PC-9 (cell line): ENCODE measurements around the gene CEP131. TPM values are rescaled to one million over a fixed set of nuclear protein-coding genes. Genes with fewer than 3 reads are reported as not detected.
"Not testable (repeated sequence)": the region's sequence is repeated elsewhere in the genome, so short reads cannot be mapped to it uniquely, and the experiment has no call there.

Experiments used
- BruUV-seq: library from RNA; stranded (reverse); fragments of 400-500 nt; replicated peaks from 2 replicates; lab custom pipeline; 2021; lab: Mats Ljungman, UMichigan
- CTCF ChIA-PET: fragments of 300-600 bp; sonication (Branson Sonifier 250); formaldehyde crosslinking; loops from one replicate; lab custom pipeline; 2022; ENCODE audit warnings: antibody characterized with exemption; lab: Charles Lee
- POLR2A ChIA-PET: fragments of 300-600 bp; sonication (Branson Sonifier 250); formaldehyde crosslinking; loops from one replicate; lab custom pipeline; 2022; ENCODE audit warnings: antibody characterized with exemption; ENCODE audit not compliant: unreplicated experiment; lab: Charles Lee
- DNase-seq, 2 experiments: peaks; one replicate each; pipeline versions ENCODE4 v3.0.0 to v3.0.0-alpha.2; 2015 to 2022; ENCODE audit warnings: mixed read lengths in 1 of 2
- H2AFZ ChIP-seq: fragments of 200-600 bp; sonication (generic); 2 replicates; pipeline ENCODE4 v1.8.1; 2017; ENCODE audit warnings: antibody characterized with exemption
- H3F3A ChIP-seq: fragments of 200-600 bp; sonication (generic); 2 replicates; pipeline ENCODE4 v1.8.1; 2017; ENCODE audit warnings: antibody characterized with exemption, mild to moderate bottlenecking, low read depth; ENCODE audit not compliant: insufficient read depth
- H3K27ac ChIP-seq: fragments of 200-600 bp; sonication (generic); 2 replicates; pipeline ENCODE4 v1.6.1; 2016; ENCODE audit warnings: mixed run types
- H3K27me3 ChIP-seq: fragments of 200-600 bp; sonication (generic); 2 replicates; pipeline ENCODE4 v1.6.1; 2016; ENCODE audit warnings: low read depth, mixed run types; ENCODE audit not compliant: insufficient read depth
- H3K36me3 ChIP-seq: fragments of 200-600 bp; sonication (generic); 2 replicates; pipeline ENCODE4 v1.6.1; 2016; ENCODE audit warnings: low read depth, mixed run types
- H3K4me1 ChIP-seq: fragments of 200-600 bp; sonication (generic); replicated peaks from 2 replicates; pipeline ENCODE4 v1.6.1; 2016; ENCODE audit warnings: mixed run types; ENCODE audit not compliant: insufficient read depth
- H3K4me2 ChIP-seq: fragments of 200-600 bp; sonication (generic); 2 replicates; pipeline ENCODE4 v1.6.1; 2017; ENCODE audit warnings: mixed run types
- H3K4me3 ChIP-seq: fragments of 200-600 bp; sonication (generic); 2 replicates; pipeline ENCODE4 v1.6.1; 2016; ENCODE audit warnings: mixed run types
- H3K79me2 ChIP-seq: fragments of 200-600 bp; sonication (generic); 2 replicates; pipeline ENCODE4 v1.6.1; 2017; ENCODE audit warnings: low read depth, mixed run types
- H3K9me2 ChIP-seq: fragments of 200-600 bp; sonication (generic); 2 replicates; pipeline ENCODE4 v1.8.1; 2017; ENCODE audit warnings: mild to moderate bottlenecking; ENCODE audit not compliant: insufficient read depth
- H3K9me3 ChIP-seq: fragments of 200-600 bp; sonication (generic); 2 replicates; pipeline ENCODE4 v1.8.1; 2016; ENCODE audit warnings: low read depth; ENCODE audit not compliant: insufficient read depth
- H4K20me1 ChIP-seq: fragments of 200-600 bp; sonication (generic); 2 replicates; pipeline ENCODE4 v1.8.1; 2017; ENCODE audit not compliant: insufficient read depth
- CTCF ChIP-seq: fragments of 200-600 bp; sonication (generic); conservative IDR thresholded peaks from 2 replicates; pipeline ENCODE4 v1.6.1; 2017; ENCODE audit warnings: mixed run types, antibody characterized with exemption, mild to moderate bottlenecking, moderate library complexity
- EZH2 ChIP-seq: fragments of 200-600 bp; sonication (generic); IDR thresholded peaks from 2 replicates; pipeline ENCODE4 v1.8.0; 2017; ENCODE audit warnings: antibody characterized with exemption, low read depth
- intact Hi-C: fragments of 100-400 bp; cut with micrococcal nuclease; formaldehyde crosslinking; loops from one replicate; pipeline ENCODE4 v1.10.0; 2022; ENCODE audit not compliant: unreplicated experiment
- total RNA-seq: library from RNA; stranded (reverse); gene quantifications from 2 replicates; pipeline ENCODE4 v1.2.3, GENCODE V29; 2021

Gene CEP131
- total RNA-seq, 1 experiment from 2014 or later, result 24.4 TPM

- TF ChIP-seq CTCF, result no peak
- no peak for TF ChIP-seq EZH2
- no TSS peak for BruUV-seq
- Histone ChIP-seq H3K79me2 (no peaks in the 10 kb centered on the region), H3F3A (no peaks in the 10 kb centered on the region), H3K4me1 (no peaks in the 10 kb centered on the region), H2AFZ (no peak overlapping the region), H3K4me2 (no peak overlapping the region), H3K9me2 (no peaks in the 10 kb centered on the region), H3K27ac (no peak overlapping the region), H3K27me3 (peaks cover 20% of the 10 kb centered on the region; the same call in 1 of the 2 replicates), H3K4me3 (no peak overlapping the region), H3K36me3 (no peaks in the 10 kb centered on the region), H3K9me3 (no peaks in the 10 kb centered on the region), H4K20me1 (no peaks in the 10 kb centered on the region)
- ChIA-PET POLR2A (no interaction called here), CTCF (no interaction called here)
- DNase-seq, result no peak
- intact Hi-C loops, result no loop called here
Observed at GRCh38 chr17:81156866-81157805, 65.6 kb downstream of the CEP131 start.

- no peak overlapping the region for H3K27ac ChIP-seq
- DNase-seq, result no peak
- no peaks in the 10 kb centered on the region for H4K20me1 ChIP-seq
- H3K27me3 ChIP-seq, result peaks cover 30% of the 10 kb centered on the region; the same call in 1 of the 2 replicates
- no peaks in the 10 kb centered on the region for H3K36me3 ChIP-seq
- H2AFZ ChIP-seq, result no peak overlapping the region
- BruUV-seq, result no TSS peak
- intact Hi-C loops, result no loop called here
- H3K79me2 ChIP-seq, result no peaks in the 10 kb centered on the region
- H3K9me3 ChIP-seq, result no peaks in the 10 kb centered on the region
- POLR2A ChIA-PET, result no interaction called here
- no peaks in the 10 kb centered on the region for H3K4me1 ChIP-seq
- CTCF ChIA-PET, result no interaction called here
- no peaks in the 10 kb centered on the region for H3K9me2 ChIP-seq
- no peak overlapping the region for H3K4me3 ChIP-seq
- TF ChIP-seq EZH2 (no peak), CTCF (no peak)
- H3F3A ChIP-seq, result no peaks in the 10 kb centered on the region
- H3K4me2 ChIP-seq, result no peak overlapping the region
Observed at GRCh38 chr17:81154961-81155360, 67.8 kb downstream of the CEP131 start.

- CTCF ChIA-PET, H3F3A ChIP-seq, H4K20me1 ChIP-seq, H3K9me3 ChIP-seq, DNase-seq, H3K9me2 ChIP-seq, H3K27ac ChIP-seq, POLR2A ChIA-PET, BruUV-seq, H3K36me3 ChIP-seq, H3K4me3 ChIP-seq, H3K4me1 ChIP-seq, intact Hi-C loops, H3K79me2 ChIP-seq, H3K4me2 ChIP-seq, H2AFZ ChIP-seq: not testable (repeated sequence)
- peaks cover 30% of the 10 kb centered on the region; the same call in 1 of the 2 replicates for H3K27me3 ChIP-seq
Observed at GRCh38 chr17:81154016-81154415, 68.7 kb downstream of the CEP131 start.
